LNCaP clone FGC (cell line): ENCODE data around the gene OAF.

Source experiments
- DNase-seq: peaks from one replicate; pipeline ENCODE4 v3.0.0-alpha.2; 2011; ENCODE audit warnings: low read depth
- H3K4me3 ChIP-seq: 2 replicates; pipeline ENCODE4 v1.5.1; 2011; ENCODE audit warnings: mild to moderate bottlenecking, low read depth, low read length, control low read depth
- TF ChIP-seq, protein P1 (sequence below): IDR thresholded peaks from 2 replicates; pipeline ENCODE4 v1.5.1; 2012; ENCODE audit warnings: mild to moderate bottlenecking; ENCODE audit not compliant: control insufficient read depth, insufficient read depth; ENCODE audit errors: extremely low read depth

OAF gene

DNA sequence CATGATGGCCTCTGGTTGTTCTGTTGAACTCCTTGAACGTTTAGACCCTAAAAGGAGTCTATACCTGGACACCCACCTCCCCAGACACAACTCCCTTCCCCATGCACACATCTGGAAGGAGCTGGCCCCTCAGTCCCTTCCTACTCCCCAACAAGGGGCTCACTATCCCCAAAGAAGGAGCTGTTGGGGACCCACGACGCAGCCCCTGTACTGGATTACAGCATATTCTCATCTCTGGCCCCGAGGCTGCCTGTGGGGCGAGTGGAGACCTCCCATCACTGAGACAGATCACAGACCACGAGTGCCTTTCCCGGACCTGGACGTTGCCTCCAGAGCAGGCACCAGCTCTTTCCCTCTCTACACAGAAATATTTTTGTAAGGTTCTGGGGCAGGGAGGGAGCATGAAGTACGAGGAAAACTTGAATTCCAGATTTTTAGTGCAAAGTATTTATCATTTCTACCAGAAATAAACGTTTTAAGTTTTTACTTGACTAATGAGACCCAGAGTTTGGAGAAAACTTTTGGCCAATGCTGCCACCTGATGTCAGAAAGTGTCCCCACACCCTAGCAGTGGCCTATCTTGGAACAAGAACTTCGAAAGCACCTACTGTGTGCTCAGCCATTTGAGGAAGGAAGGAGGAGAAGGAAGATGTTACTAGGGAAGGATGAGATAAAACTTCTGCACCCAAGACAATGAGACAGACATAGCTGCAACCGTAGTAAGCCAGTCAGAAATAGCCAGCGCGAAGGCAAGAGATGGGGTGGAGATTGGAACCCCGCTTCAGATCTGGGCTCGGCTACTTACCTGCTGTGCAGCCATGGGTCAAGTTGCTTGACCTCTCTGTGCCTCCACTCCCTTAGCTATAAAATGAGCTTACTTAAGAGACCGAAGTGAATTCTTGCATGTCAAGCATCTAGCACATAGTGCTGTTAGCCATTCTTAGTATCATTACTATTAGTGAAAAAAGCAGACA is 18.9 kb downstream of the OAF start:
- DNase-seq: no peak
- no peak overlapping the region for H3K4me3 ChIP-seq
- TF ChIP-seq, protein P1, sequence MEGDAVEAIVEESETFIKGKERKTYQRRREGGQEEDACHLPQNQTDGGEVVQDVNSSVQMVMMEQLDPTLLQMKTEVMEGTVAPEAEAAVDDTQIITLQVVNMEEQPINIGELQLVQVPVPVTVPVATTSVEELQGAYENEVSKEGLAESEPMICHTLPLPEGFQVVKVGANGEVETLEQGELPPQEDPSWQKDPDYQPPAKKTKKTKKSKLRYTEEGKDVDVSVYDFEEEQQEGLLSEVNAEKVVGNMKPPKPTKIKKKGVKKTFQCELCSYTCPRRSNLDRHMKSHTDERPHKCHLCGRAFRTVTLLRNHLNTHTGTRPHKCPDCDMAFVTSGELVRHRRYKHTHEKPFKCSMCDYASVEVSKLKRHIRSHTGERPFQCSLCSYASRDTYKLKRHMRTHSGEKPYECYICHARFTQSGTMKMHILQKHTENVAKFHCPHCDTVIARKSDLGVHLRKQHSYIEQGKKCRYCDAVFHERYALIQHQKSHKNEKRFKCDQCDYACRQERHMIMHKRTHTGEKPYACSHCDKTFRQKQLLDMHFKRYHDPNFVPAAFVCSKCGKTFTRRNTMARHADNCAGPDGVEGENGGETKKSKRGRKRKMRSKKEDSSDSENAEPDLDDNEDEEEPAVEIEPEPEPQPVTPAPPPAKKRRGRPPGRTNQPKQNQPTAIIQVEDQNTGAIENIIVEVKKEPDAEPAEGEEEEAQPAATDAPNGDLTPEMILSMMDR: peak; percentile 68

DNA sequence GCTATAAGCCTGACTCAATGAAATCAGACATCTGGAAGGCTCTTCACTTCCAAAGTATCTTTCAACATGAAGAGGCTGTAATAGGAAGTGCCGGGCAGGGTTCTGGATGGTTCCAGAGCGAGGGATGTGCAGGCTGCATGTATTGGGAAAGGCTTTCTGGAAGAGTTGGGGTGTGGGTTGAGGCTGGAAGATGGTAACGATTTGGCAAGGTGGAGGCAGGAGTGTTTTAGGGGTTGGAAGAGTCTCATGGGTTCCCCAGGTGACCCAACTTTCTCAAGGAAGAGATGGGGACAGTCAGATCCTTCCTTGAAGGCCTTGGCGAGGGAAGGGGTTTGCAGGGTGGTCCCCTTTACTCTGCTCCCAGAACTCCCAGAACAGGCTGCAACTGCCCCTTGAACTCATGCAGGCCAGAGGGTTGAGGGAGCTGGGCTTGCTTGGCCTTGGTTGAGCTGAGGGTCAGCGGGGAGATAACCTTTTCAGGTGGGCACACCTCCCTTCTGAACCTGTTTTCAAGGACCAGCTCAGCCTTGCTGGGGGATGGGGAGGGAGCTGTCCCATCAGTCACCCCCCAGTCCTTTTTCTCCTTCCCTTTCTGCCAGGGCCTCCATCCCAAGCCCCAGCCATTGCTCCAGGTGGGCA is 19.7 kb downstream of the OAF start:
- H3K4me3 ChIP-seq: no peak overlapping the region
- TF ChIP-seq, protein P1: no peak
- DNase-seq: no peak

DNA sequence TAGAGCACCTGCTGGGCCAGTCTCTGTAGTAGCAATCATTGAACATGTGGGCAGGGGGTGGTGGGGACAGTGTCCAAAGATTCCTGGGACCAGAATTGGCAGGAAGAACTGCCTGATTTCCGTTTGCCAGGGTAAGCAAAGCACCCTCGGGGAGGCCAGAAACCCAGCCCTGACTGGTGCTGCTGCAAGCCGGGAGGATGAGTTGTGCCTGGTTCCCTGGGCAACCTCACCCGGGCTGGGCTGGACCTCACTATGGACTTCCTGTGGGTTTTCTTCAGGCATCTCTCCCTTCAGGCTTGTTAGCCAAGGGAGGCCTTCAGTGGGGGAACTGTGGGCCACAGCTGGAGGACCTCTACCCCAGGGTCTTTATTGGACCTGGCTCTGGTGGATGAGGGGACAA is 21.1 kb downstream of the OAF start:
- DNase-seq: no peak
- H3K4me3 ChIP-seq: no peak overlapping the region
- TF ChIP-seq, protein P1: no peak

DNA sequence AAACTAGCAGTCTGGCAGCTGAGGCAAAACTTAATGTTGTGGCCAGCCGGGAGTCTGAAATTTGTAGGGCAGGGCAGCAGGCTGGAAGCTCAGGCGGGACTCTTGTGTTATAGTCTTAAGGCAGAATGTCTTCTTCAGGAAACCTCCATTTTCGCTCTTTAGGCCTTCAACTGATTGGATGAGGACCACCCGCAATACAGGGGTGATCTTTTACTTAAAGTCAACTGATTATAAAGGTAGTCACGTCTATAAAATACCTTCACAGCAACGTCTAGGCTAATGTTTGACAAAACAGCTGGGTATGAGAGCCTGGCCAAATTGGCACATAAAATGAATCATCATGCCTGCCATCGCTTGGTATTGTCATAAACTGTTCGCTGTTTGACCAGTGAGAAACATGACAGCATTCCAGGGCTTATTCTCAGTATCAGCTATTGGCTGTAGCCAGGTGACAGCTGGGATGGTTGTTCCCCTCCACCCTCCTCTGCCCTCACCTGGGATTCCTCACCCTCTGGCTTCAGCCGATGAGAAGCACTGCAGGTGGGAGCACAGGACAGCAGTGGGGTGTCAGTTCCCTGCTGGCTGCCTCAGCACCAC is 22.5 kb downstream of the OAF start:
- DNase-seq: no peak
- TF ChIP-seq, protein P1: no peak
- no peak overlapping the region for H3K4me3 ChIP-seq

DNA sequence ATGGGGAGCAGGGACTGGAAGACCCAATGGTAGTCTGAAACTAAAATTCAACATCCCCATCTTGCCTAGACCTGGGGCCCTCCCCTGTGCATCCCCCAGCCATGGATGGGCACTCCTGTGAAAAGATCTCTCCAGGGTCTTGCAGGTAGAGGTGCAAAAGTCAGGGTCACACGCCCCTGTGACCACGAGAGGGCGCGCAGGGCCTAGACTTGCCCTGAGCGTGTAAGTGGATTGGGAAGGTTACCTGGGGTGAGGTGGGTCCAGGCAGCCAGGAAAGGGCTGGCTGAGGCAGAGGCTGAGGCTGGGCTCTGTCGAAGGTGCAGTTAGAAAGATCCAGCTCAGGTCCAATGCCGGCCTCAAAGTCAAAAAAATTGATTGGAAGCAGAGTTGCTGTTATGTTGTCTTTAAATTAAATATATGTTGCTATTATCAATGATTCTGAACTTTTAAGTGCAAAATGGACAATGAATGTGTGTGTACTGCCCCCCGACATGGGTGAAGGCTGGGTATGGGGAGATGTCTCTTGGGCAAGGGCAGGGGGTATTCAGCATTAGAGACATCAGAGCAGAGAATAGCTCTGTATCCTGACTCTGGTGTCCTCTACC is 24.3 kb downstream of the OAF start:
- TF ChIP-seq, protein P1: peak; percentile 99
- peak; percentile 73 for DNase-seq
- no peak overlapping the region for H3K4me3 ChIP-seq

DNA sequence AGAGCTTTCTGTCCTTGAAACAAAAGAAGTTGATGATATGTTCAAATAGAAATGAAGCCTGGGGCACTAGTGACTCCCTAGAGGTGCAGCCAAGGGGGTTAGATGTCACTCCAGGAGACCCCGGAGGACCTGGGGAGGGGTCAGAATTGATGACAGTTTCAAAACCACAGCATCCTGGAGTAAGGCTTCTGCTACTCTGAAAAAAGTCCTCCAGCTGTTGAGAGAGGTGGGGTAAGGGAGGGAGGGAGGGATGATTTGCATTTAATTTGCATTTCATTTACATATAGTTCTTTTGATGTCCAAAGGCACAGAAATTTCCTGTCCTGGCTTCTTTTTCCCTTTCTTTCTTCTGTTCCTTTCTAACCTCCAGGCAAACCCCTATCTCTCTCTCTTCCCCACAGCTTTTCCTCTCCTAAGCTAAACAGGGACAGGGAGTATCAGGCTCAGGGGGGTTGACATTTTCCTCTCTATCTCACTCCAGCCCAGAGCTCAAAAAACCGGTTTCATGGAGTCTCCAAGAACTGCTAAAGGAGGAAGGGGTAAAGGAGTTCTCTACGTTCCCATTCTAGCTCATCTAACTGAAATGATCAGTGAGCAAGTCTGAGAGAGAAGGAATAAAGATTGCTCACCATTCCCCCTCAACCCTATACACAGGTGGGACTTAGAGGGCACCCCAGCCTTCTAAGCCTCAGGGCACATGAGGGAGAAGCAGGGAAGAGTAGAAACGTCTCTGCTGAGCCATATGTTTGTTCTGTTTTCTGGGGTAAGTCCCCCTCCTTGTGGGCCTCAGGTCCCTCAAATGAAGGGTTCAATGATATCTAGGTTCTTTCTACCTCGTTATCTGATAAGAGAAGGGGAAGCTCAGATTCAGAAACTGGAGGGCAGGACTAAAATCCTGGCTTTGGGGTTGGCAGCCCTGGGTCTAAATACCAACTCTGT is 25.6 kb downstream of the OAF start:
- DNase-seq: peak; percentile 38
- TF ChIP-seq, protein P1: no peak
- H3K4me3 ChIP-seq: no peak overlapping the region
